OCI-LY1 (cell line): ENCODE results near the gene IGF1R.

Source experiments
- H2AFZ ChIP-seq: fragments of 200-600 bp; sonication (generic), shearing (Covaris generic); 2 replicates; pipeline ENCODE4 v1.6.0; 2014; ENCODE audit warnings: antibody characterized with exemption, mild to moderate bottlenecking, low read length
- H3F3A ChIP-seq: fragments of 200-600 bp; sonication (generic), shearing (Covaris generic); 2 replicates; pipeline ENCODE4 v1.6.0; 2014; ENCODE audit warnings: mild to moderate bottlenecking, antibody characterized with exemption, low read length, moderate library complexity; ENCODE audit not compliant: insufficient read depth
- H3K27ac ChIP-seq: fragments of 200-600 bp; sonication (generic); 2 replicates; pipeline ENCODE4 v1.5.1; 2014; ENCODE audit warnings: low read length, mixed run types, mild to moderate bottlenecking, low read depth; ENCODE audit not compliant: poor library complexity, severe bottlenecking
- H3K27me3 ChIP-seq: fragments of 200-600 bp; sonication (generic); 2 replicates; pipeline ENCODE4 v1.6.0; 2014; ENCODE audit warnings: antibody characterized with exemption, mild to moderate bottlenecking, low read length, moderate library complexity; ENCODE audit not compliant: insufficient read depth
- H3K36me3 ChIP-seq: fragments of 200-600 bp; sonication (generic); 2 replicates; pipeline ENCODE4 v1.6.1; 2014; ENCODE audit warnings: mild to moderate bottlenecking, antibody characterized with exemption, low read length, moderate library complexity, mixed read lengths; ENCODE audit not compliant: insufficient read depth
- H3K4me1 ChIP-seq: fragments of 200-600 bp; sonication (generic); 2 replicates; pipeline ENCODE4 v1.5.1; 2014; ENCODE audit warnings: mild to moderate bottlenecking, low read length, moderate library complexity; ENCODE audit not compliant: insufficient read depth, severe bottlenecking
- H3K4me2 ChIP-seq: fragments of 200-600 bp; sonication (generic), shearing (Covaris generic); 2 replicates; pipeline ENCODE4 v1.6.1; 2014; ENCODE audit warnings: low read length
- H3K4me3 ChIP-seq: fragments of 200-600 bp; sonication (generic); 2 replicates; pipeline ENCODE4 v1.5.1; 2014; ENCODE audit warnings: low read length, low read depth, mild to moderate bottlenecking, mixed read lengths; ENCODE audit not compliant: poor library complexity, severe bottlenecking
- H3K79me2 ChIP-seq: fragments of 200-600 bp; shearing (Covaris generic); 2 replicates; pipeline ENCODE4 v1.6.1; 2016; ENCODE audit warnings: mixed run types, low read length, mixed read lengths; ENCODE audit not compliant: insufficient read depth
- H3K9ac ChIP-seq: fragments of 200-600 bp; sonication (generic), shearing (Covaris generic); 2 replicates; pipeline ENCODE4 v1.6.1; 2014; ENCODE audit warnings: mild to moderate bottlenecking, low read length, mixed read lengths
- H3K9me2 ChIP-seq: fragments of 200-600 bp; sonication (generic), shearing (Covaris generic); 2 replicates; pipeline ENCODE4 v1.6.1; 2014; ENCODE audit warnings: low read depth, mild to moderate bottlenecking, low read length, mixed read lengths
- H3K9me3 ChIP-seq: fragments of 200-600 bp; shearing (Covaris generic); 2 replicates; pipeline ENCODE4 v1.6.1; 2014; ENCODE audit warnings: low read length, mixed read lengths
- H4K20me1 ChIP-seq: fragments of 200-600 bp; sonication (generic), shearing (Covaris generic); 2 replicates; pipeline ENCODE4 v1.6.0; 2016; ENCODE audit warnings: mild to moderate bottlenecking, low read length; ENCODE audit not compliant: insufficient read depth
- EZH2 ChIP-seq: fragments of 200-600 bp; sonication (generic), shearing (Covaris generic); IDR thresholded peaks from 2 replicates; pipeline ENCODE4 v1.8.0; 2017; ENCODE audit warnings: borderline replicate concordance, mixed run types, mild to moderate bottlenecking, antibody characterized with exemption, low read length, moderate library complexity, mixed read lengths
- TF ChIP-seq, protein P1 (sequence below): fragments of 200-600 bp; sonication (generic), shearing (Covaris generic); IDR thresholded peaks from 2 replicates; pipeline ENCODE4 v1.5.1; 2017; ENCODE audit warnings: mild to moderate bottlenecking, antibody characterized with exemption, low read length, moderate library complexity, mixed read lengths

IGF1R gene

DNA sequence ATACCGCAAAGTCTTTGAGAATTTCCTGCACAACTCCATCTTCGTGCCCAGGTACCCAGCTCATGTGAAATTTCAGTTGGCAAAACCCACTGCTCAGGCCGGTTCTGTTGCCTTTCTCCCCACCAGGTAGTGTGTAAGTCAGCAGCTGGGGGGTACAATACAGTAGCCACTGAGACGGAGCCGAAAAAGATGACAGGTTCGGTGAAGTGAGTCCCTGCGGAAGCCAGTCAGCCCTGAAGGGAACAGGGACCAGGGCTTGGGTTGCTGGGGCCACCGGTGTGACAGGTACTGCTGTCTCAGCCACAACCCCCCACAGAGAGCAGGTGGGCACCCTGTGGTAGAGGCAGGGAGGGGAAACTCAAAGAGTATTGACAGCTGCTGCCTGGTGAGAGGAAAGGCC is 268.5 kb downstream of the IGF1R start:
- Histone ChIP-seq H3K9me2 (no peaks in the 10 kb centered on the region), H3K9me3 (no peaks in the 10 kb centered on the region), H3K79me2 (no peaks in the 10 kb centered on the region), H3K27me3 (0 out of 2 replicates have a peak, but pooled peaks cover 4% of the 10 kb centered on the region), H3K9ac (no peak overlapping the region), H3K4me2 (no peak overlapping the region), H3K4me1 (peaks cover 13% of the 10 kb centered on the region), H4K20me1 (no peaks in the 10 kb centered on the region), H2AFZ (no peak overlapping the region), H3K36me3 (no peaks in the 10 kb centered on the region; the same call in 1 of the 2 replicates), H3K4me3 (no peak overlapping the region), H3F3A (no peaks in the 10 kb centered on the region), H3K27ac (no peak overlapping the region)
- TF ChIP-seq, protein P1, sequence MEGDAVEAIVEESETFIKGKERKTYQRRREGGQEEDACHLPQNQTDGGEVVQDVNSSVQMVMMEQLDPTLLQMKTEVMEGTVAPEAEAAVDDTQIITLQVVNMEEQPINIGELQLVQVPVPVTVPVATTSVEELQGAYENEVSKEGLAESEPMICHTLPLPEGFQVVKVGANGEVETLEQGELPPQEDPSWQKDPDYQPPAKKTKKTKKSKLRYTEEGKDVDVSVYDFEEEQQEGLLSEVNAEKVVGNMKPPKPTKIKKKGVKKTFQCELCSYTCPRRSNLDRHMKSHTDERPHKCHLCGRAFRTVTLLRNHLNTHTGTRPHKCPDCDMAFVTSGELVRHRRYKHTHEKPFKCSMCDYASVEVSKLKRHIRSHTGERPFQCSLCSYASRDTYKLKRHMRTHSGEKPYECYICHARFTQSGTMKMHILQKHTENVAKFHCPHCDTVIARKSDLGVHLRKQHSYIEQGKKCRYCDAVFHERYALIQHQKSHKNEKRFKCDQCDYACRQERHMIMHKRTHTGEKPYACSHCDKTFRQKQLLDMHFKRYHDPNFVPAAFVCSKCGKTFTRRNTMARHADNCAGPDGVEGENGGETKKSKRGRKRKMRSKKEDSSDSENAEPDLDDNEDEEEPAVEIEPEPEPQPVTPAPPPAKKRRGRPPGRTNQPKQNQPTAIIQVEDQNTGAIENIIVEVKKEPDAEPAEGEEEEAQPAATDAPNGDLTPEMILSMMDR: no peak
- no peak for TF ChIP-seq EZH2

DNA sequence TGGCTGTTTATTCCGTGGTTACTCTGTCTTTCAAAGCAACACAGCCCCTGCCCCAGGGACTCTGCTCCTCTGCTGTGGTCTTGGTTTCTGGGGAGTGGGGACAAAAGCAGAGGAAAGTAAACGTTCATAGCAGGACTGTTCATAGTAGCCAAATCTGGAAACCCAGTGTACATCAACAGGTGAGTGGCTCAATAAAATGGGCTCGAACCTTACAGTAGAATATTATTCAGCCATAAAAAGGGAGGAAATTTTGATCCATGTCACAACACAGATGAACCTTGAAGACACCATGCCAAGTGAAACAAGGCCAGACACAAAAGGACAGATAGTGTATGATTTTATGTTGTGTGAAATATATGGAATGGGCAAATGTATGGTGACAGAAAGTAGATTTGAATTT is 269.1 kb downstream of the IGF1R start:
- H3K4me1 ChIP-seq: peaks cover 13% of the 10 kb centered on the region
- no peaks in the 10 kb centered on the region for H4K20me1 ChIP-seq
- TF ChIP-seq, protein P1: no peak
- no peak overlapping the region for H3K4me2 ChIP-seq
- no peak overlapping the region for H2AFZ ChIP-seq
- H3K27ac ChIP-seq: no peak overlapping the region
- H3K9me2 ChIP-seq: no peaks in the 10 kb centered on the region
- no peak overlapping the region for H3K9ac ChIP-seq
- H3K36me3 ChIP-seq: no peaks in the 10 kb centered on the region; the same call in 1 of the 2 replicates
- no peaks in the 10 kb centered on the region for H3K79me2 ChIP-seq
- 0 out of 2 replicates have a peak, but pooled peaks cover 4% of the 10 kb centered on the region for H3K27me3 ChIP-seq
- no peaks in the 10 kb centered on the region for H3F3A ChIP-seq
- no peaks in the 10 kb centered on the region for H3K9me3 ChIP-seq
- H3K4me3 ChIP-seq: no peak overlapping the region

- Histone ChIP-seq H3K27ac (no peak overlapping the region), H3K79me2 (no peaks in the 10 kb centered on the region), H2AFZ (no peak overlapping the region), H3K9me2 (no peaks in the 10 kb centered on the region), H3F3A (no peaks in the 10 kb centered on the region), H3K4me2 (no peak overlapping the region), H3K27me3 (no peaks in the 10 kb centered on the region), H3K36me3 (no peaks in the 10 kb centered on the region), H3K4me3 (no peak overlapping the region), H4K20me1 (no peaks in the 10 kb centered on the region), H3K9ac (no peak overlapping the region), H3K4me1 (peaks cover 8% of the 10 kb centered on the region), H3K9me3 (no peaks in the 10 kb centered on the region)
- TF ChIP-seq, protein P1: no peak
- TF ChIP-seq EZH2: no peak
Observed at GRCh38 chr15:98920091-98920880, 271.9 kb downstream of the IGF1R start.
